SK-N-SH (cell line): Measurements from ENCODE around the gene ZFP36. TPM values are rescaled to one million over a fixed set of nuclear protein-coding genes. Genes with fewer than 3 reads are reported as not detected.

Experiments used
- CTCF ChIA-PET: fragments of 300-600, 350-600 bp; formaldehyde crosslinking; extraction: SDS; loops from one replicate; lab custom pipeline; 2021; lab: Yijun Ruan, JAX
- POLR2A ChIA-PET: fragments of 350-600 bp; sonication (Branson Sonifier 250); formaldehyde crosslinking; extraction: SDS; loops from one replicate; lab custom pipeline; 2020; ENCODE audit warnings: antibody characterized with exemption, inconsistent platforms; lab: Yijun Ruan, JAX
- DNase-seq: peaks from one replicate; pipeline ENCODE4 v3.0.0; 2012
- H2AFZ ChIP-seq: fragments of 200-600 bp; sonication (generic); 2 replicates; pipeline ENCODE4 v1.8.1; 2016; ENCODE audit warnings: antibody characterized with exemption, mild to moderate bottlenecking, low read depth
- H3F3A ChIP-seq: fragments of 200-600 bp; sonication (generic); replicated peaks from 2 replicates; pipeline ENCODE3; 2016; ENCODE audit warnings: antibody characterized with exemption, mild to moderate bottlenecking; ENCODE audit not compliant: insufficient read depth
- H3K27ac ChIP-seq, 2 experiments: fragments of 200-500 bp in 1 of 2; fragments of 200-600 bp in 1 of 2; sonication (Bioruptor generic) in 1 of 2; sonication (generic), shearing (Covaris generic) in 1 of 2; 2 replicates each; pipeline versions ENCODE4 v1.5.1 to v1.6.1; 2014 to 2016; ENCODE audit warnings: low read depth in 2 of 2, inconsistent platforms in 1 of 2, low read length in 1 of 2, mild to moderate bottlenecking in 1 of 2, mixed read lengths in 1 of 2
- H3K27me3 ChIP-seq: fragments of 200-600 bp; sonication (generic), shearing (Covaris generic); 2 replicates; pipeline ENCODE4 v1.6.1; 2016; ENCODE audit warnings: mixed run types; ENCODE audit not compliant: insufficient read depth
- H3K36me3 ChIP-seq, 2 experiments: fragments of 200-500 bp in 1 of 2; fragments of 200-600 bp in 1 of 2; sonication (Bioruptor generic) in 1 of 2; sonication (generic) in 1 of 2; replicated peaks in 1 of 2; 2 replicates each; pipeline versions ENCODE3 to v1.5.1; 2014 to 2016; ENCODE audit warnings: low read length in 1 of 2, mild to moderate bottlenecking in 1 of 2; ENCODE audit not compliant: insufficient read depth in 2 of 2, control insufficient read depth in 1 of 2
- H3K4me1 ChIP-seq, 2 experiments: fragments of 200-500 bp in 1 of 2; fragments of 200-600 bp in 1 of 2; sonication (Bioruptor generic) in 1 of 2; sonication (generic), shearing (Covaris generic) in 1 of 2; 2 replicates each; pipeline versions ENCODE4 v1.5.1 to v1.6.1; 2014 to 2016; ENCODE audit warnings: low read depth in 1 of 2, low read length in 1 of 2, mixed run types in 1 of 2; ENCODE audit not compliant: insufficient read depth in 2 of 2, control insufficient read depth in 1 of 2
- H3K4me2 ChIP-seq: fragments of 200-600 bp; sonication (generic), shearing (Covaris generic); 2 replicates; pipeline ENCODE4 v1.6.1; 2017; ENCODE audit warnings: mixed run types
- H3K4me3 ChIP-seq, 2 experiments: fragments of 200-500 bp in 1 of 2; fragments of 200-600 bp in 1 of 2; sonication (Bioruptor generic) in 1 of 2; sonication (generic), shearing (Covaris generic) in 1 of 2; 2 replicates each; pipeline versions ENCODE4 v1.5.1 to v1.8.1; 2014 to 2016; ENCODE audit warnings: low read depth in 2 of 2, inconsistent platforms in 1 of 2, low read length in 1 of 2, mild to moderate bottlenecking in 1 of 2, mixed read lengths in 1 of 2, moderate library complexity in 1 of 2
- H3K79me2 ChIP-seq: fragments of 200-600 bp; sonication (generic); 2 replicates; pipeline ENCODE4 v1.8.1; 2017; ENCODE audit warnings: mild to moderate bottlenecking; ENCODE audit not compliant: insufficient read depth
- H3K9ac ChIP-seq: fragments of 200-600 bp; sonication (generic); 2 replicates; pipeline ENCODE4 v1.6.1; 2017; ENCODE audit warnings: mixed run types
- H3K9me2 ChIP-seq: fragments of 200-600 bp; sonication (generic); 2 replicates; pipeline ENCODE4 v1.6.1; 2017; ENCODE audit warnings: mixed run types
- H3K9me3 ChIP-seq: fragments of 200-600 bp; sonication (generic); 2 replicates; pipeline ENCODE4 v1.6.1; 2017; ENCODE audit warnings: mixed run types, mild to moderate bottlenecking, moderate library complexity
- H4K20me1 ChIP-seq: fragments of 200-600 bp; sonication (generic); 2 replicates; pipeline ENCODE4 v1.6.1; 2017; ENCODE audit warnings: mild to moderate bottlenecking, mixed run types; ENCODE audit not compliant: insufficient read depth
- CHD2 ChIP-seq: fragments of 150-350 bp; IDR thresholded peaks from 2 replicates; pipeline ENCODE4 v1.6.1; 2018; ENCODE audit warnings: low read length; ENCODE audit not compliant: partially characterized antibody
- CTCF ChIP-seq: fragments of 200-600 bp; sonication (generic); IDR thresholded peaks from 2 replicates; pipeline ENCODE4 v1.6.1; 2017; ENCODE audit warnings: antibody characterized with exemption, mild to moderate bottlenecking, moderate library complexity
- ELF1 ChIP-seq: IDR thresholded peaks from 2 replicates; pipeline ENCODE4 v1.4.0; 2012
- FOSL2 ChIP-seq: IDR thresholded peaks from 2 replicates; pipeline ENCODE4 v1.4.0; 2012; ENCODE audit warnings: low read depth, mild to moderate bottlenecking, moderate library complexity, borderline replicate concordance
- FOXJ3 ChIP-seq: sonication (generic); formaldehyde crosslinking; IDR thresholded peaks from 2 replicates; pipeline ENCODE4 v1.5.1; 2020; ENCODE audit warnings: mild to moderate bottlenecking, missing genetic modification reagents
- GABPA ChIP-seq: IDR thresholded peaks from 2 replicates; pipeline ENCODE4 v1.4.0; 2012; ENCODE audit warnings: low read depth, mild to moderate bottlenecking
- GATA2 ChIP-seq: sonication (generic); formaldehyde crosslinking; IDR thresholded peaks from 2 replicates; pipeline ENCODE4 v1.5.0; 2020; ENCODE audit warnings: mild to moderate bottlenecking, missing genetic modification reagents
- IRF3 ChIP-seq: fragments of 150-350 bp; IDR thresholded peaks from 2 replicates; pipeline ENCODE4 v1.6.1; 2016; ENCODE audit warnings: mild to moderate bottlenecking, low read depth, low read length
- JUND ChIP-seq: IDR thresholded peaks from 2 replicates; pipeline ENCODE4 v1.4.0; 2012
- MEF2A ChIP-seq: IDR thresholded peaks from 2 replicates; pipeline ENCODE4 v1.4.0; 2012; ENCODE audit warnings: low read depth, borderline replicate concordance
- MXI1 ChIP-seq: IDR thresholded peaks from 2 replicates; pipeline ENCODE4 v1.6.1; 2012; ENCODE audit warnings: mild to moderate bottlenecking, low read depth, low read length, improper control_type of control experiment
- NRF1 ChIP-seq: IDR thresholded peaks from 2 replicates; pipeline ENCODE4 v1.6.1; 2012; ENCODE audit warnings: low read depth, mild to moderate bottlenecking, low read length
- SIN3A ChIP-seq: IDR thresholded peaks from 2 replicates; pipeline ENCODE4 v1.6.1; 2012; ENCODE audit warnings: low read depth, mild to moderate bottlenecking, low read length, moderate library complexity, borderline replicate concordance
- YY1 ChIP-seq: IDR thresholded peaks from 2 replicates; pipeline ENCODE4 v1.4.0; 2012; ENCODE audit warnings: low read depth, mild to moderate bottlenecking
- WGBS: methylation state at CpG from one replicate; pipeline ENCODE4 v1.1.6; 2017; ENCODE audit warnings: low lambda C conversion rate; 5-methylcytosine and 5-hydroxymethylcytosine counted together
- polyA plus RNA-seq, 3 experiments: library from polyadenylated mRNA; depleted of rRNA; stranded (reverse); fragments of >200 nt; gene quantifications; 2 replicates each; pipeline ENCODE4 v1.2.3, GENCODE V29; 2012

ZFP36 gene
- polyA plus RNA-seq, 1 of the 3 experiments (the other 2 are of a cell fraction), result 49.3 TPM

DNA sequence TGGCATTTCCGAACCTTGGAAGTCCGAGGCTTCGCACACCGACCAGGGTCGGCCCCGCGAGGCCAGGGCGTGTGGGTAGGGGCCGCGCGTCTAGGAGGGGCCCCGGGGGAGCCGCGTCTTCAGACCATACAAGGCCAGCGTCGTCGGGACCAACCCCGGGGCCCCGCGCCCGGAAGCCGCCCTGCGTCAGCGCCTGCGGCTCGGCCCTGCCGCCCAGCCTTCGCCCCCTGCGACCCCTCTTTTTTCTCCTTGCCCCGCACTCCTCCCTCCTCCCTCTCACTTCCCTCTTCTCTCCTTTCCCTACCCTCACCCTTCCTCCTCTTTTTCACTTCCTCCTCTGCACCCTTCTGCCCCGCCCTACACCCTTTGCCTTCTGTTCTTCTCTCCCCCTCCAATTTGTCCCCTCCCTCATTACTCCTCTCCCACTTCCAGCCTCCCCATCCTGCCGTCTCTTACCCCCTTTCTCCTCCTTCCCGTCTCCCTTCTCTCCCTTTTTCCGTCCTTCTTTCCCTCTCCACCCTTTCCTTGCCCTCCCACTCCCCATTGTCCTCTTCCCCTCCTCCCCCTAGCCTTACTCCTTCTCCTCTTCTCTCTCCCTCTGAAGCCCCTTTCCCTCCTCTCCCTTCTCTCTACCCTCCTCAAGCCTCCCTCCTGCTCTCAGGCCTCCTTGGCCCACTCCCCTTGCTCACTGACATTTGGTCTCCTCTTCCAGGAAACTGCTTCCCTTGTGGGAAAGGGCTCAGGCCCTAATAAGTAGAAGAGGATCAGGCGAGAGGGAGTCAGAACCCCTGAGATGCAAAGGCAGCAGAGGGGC, 3.6 kb downstream of the ZFP36 start:
- H4K20me1 ChIP-seq, result peaks cover 29% of the 10 kb centered on the region
- no peaks in the 10 kb centered on the region for H3K9me2 ChIP-seq
- H3K27ac ChIP-seq, result peak overlapping the region; percentile 86 to 91
- H3K4me1 ChIP-seq, result peaks cover 29 to 40% of the 10 kb centered on the region in 2 experiments; a peak in 3 of 4 replicates
- H3K36me3 ChIP-seq, result peaks cover 0 to 7% of the 10 kb centered on the region in 2 experiments
- H3F3A ChIP-seq, result peaks cover 40% of the 10 kb centered on the region
- H3K79me2 ChIP-seq, result peaks cover 54% of the 10 kb centered on the region
- POLR2A ChIA-PET, result no interaction called here
- H3K9ac ChIP-seq, result peak overlapping the region; percentile 68
- 14% methylated on average over 21 of the region's 35 CpGs for WGBS
- no peaks in the 10 kb centered on the region for H3K9me3 ChIP-seq
- peak; percentile 73 for DNase-seq
- no peak for TF ChIP-seq MXI1
- TF ChIP-seq FOSL2, result no peak
- no peak for TF ChIP-seq YY1
- TF ChIP-seq SIN3A, result 0 out of 2 replicates have a peak, but pooled peaks have one; percentile 23
- TF ChIP-seq GATA2, result no peak
- no peak; the same call in 1 of the 2 replicates for TF ChIP-seq ELF1
- no peak overlapping the region for H2AFZ ChIP-seq
- peak overlapping the region; percentile 64 to 82 for H3K4me3 ChIP-seq
- CTCF ChIA-PET, result no interaction called here
- H3K4me2 ChIP-seq, result peak overlapping the region; percentile 92
- H3K27me3 ChIP-seq, result no peaks in the 10 kb centered on the region

DNA sequence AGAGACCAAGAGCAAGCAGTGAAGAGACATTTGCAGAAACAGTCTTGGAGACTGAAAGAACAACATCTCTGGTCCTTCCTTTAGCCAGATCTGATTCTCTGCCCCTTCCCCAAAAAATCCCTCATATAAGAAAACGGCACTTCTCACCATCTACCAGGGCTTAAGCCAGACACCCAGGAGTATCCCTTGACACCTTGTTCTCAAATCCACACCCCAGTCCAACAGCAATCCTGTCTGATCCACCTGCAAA, 4.1 kb downstream of the ZFP36 start:
- Histone ChIP-seq H3F3A (peaks cover 38% of the 10 kb centered on the region), H3K4me2 (peak overlapping the region; percentile 92), H3K27ac (peak overlapping the region in 1 of 2 experiments; percentile 91; a peak in 2 of 4 replicates), H3K9me2 (no peaks in the 10 kb centered on the region), H3K9me3 (no peaks in the 10 kb centered on the region), H3K27me3 (no peaks in the 10 kb centered on the region), H3K36me3 (peaks cover 0 to 7% of the 10 kb centered on the region in 2 experiments), H2AFZ (no peak overlapping the region), H3K9ac (peak overlapping the region; percentile 68), H3K4me1 (peaks cover 29 to 44% of the 10 kb centered on the region in 2 experiments; a peak in 3 of 4 replicates), H3K79me2 (peaks cover 60% of the 10 kb centered on the region), H3K4me3 (no peak overlapping the region), H4K20me1 (peaks cover 29% of the 10 kb centered on the region)
- TF ChIP-seq FOXJ3 (CRISPR knock-in tag) (no peak), CHD2 (no peak), IRF3 (no peak), NRF1 (no peak), GABPA (no peak), ELF1 (no peak), MEF2A (no peak), CTCF (no peak), JUND (no peak), SIN3A (no peak)
- no peak for DNase-seq
- 88% methylated on average over 1 of the region's 1 CpG for WGBS
- ChIA-PET POLR2A (interaction anchor here (1.0 kb wide), 1 partner anchor 13 kb away, joined by 4 read pairs; no protein-coding TSS in a partner anchor), CTCF (interaction anchor here (0.9 to 5.1 kb wide), 5 partner anchors 11 to 233 kb away, joined by 3 to 106 read pairs (median 18); partner anchors contain the start of genes MED29, PAF1 and RPS16)
